KOPT-K1 (cell line): ENCODE results near the gene PRDM16.

Experiments used
- H3K27ac ChIP-seq: fragments of 200-600 bp; sonication (generic); 2 replicates; pipeline ENCODE4 v1.5.1; 2016; ENCODE audit warnings: antibody characterized with exemption, mild to moderate bottlenecking, low read depth, low read length; ENCODE audit not compliant: poor library complexity, severe bottlenecking
- H3K36me3 ChIP-seq: fragments of 200-600 bp; sonication (generic); 2 replicates; pipeline ENCODE4 v1.5.1; 2017; ENCODE audit warnings: antibody characterized with exemption, mild to moderate bottlenecking, low read length, moderate library complexity; ENCODE audit not compliant: insufficient read depth
- H3K9me3 ChIP-seq: fragments of 200-600 bp; sonication (generic); 2 replicates; pipeline ENCODE4 v1.5.1; 2017; ENCODE audit warnings: antibody characterized with exemption, low read length, mild to moderate bottlenecking; ENCODE audit not compliant: insufficient read depth, poor library complexity, severe bottlenecking

PRDM16 gene

DNA sequence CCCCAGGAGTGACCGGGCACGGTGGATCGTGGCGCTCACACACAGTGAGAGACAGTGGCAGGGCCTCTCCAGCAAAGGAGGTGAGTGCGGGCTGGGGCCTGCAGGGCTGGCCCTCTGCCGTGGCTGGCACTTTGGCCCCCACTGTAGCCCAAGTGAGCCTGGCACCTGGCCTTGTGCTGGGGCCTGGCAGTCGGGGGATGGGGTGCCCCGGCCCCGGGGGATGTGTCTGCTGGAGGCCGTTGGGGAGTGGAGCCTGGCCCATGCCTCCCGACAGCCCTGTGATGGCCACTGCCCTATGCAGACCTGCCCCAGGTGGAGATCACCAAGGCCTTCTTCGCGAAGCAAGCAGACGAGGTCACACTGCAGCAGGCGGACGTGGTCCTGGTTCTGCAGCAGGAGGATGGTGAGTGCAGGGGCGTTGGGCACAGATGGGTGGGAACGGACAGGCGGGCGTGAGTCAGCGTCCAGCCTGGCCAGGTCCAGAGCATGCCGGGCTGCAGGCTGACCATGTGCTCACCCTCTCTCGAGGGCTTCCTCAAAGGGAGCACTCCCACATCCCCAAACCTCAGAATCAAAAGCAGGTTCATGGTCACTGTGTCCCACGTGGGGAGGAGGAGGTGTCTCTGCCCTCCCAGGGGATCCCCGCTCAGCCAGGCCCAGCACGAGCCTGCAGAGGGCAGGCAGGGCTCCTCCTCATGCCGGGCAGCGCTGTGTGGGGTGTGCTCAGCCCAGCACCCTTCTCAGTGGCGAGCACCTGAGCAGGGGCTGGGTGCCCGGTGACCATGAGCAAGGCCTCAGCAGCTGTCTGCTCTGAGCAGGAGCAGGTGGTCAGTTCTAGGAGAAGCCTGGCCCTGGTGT is 410.7 kb downstream of the PRDM16 start:
- H3K9me3 ChIP-seq = no peaks in the 10 kb centered on the region
- H3K27ac ChIP-seq = no peak overlapping the region
- H3K36me3 ChIP-seq = no peaks in the 10 kb centered on the region

DNA sequence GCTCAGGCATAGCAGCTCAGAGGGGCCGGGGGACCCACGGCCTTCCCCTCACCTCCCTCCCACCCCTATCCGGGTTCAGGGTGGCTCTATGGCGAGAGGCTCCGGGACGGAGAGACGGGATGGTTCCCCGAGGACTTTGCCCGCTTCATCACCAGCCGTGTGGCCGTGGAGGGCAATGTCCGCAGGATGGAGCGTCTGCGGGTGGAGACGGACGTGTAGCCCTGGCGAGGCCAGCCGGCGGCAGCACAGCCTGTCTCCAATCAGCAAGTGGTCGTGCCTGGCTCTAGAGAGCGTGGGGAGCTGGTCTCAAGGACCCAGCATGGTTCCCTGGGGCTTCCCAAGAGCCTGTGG is 411.3 kb downstream of the PRDM16 start:
- Histone ChIP-seq H3K9me3 (no peaks in the 10 kb centered on the region), H3K27ac (no peak overlapping the region), H3K36me3 (no peaks in the 10 kb centered on the region)

DNA sequence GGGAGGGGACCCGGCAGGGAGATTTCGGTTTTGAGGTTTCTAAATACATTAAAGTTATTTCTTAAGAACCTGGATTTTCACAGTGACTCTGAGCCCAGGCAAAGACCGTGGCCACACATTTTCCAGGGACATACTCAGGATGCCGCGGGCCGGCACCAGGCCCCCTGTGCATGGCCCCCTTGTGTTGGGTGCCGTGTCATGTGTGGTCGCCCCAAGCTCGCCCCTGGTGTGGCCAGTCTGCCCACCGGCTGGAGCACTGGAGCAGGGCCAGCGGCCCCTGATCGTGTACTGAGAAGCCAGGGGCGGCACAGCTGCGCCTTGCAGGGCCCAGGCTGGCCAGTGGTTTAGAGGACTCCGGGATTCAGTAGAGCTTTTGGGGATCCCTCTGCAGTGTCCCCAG is 412.0 kb downstream of the PRDM16 start:
- Histone ChIP-seq H3K36me3 (no peaks in the 10 kb centered on the region), H3K9me3 (no peaks in the 10 kb centered on the region), H3K27ac (no peak overlapping the region)

DNA sequence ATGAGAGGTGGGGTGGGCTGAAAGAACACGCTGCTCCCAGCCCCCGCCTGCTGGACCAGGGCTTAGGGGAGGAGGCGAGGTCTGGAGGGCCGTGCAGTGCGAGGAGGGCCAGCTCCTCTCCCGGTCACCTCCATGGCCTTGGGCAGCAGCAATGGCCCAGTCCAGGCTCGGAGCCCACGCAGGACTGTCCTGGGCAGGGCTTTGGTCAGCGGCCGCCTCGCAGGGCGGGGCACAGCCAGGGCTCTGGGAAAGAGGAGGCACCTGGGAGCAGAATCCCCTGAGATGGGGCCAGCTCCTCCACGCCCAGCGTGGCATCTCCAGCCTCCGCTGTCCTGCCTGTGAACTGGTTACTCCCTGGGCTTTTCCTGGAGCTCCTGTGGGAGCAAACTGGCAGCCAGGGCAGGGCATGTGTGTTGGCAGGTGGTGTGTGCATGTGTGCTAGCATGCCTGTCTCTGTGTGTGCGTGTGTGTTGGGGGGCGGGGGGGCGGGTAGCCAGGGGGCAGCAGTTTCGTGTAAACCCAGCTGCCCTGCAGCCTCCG is 412.9 kb downstream of the PRDM16 start:
- Histone ChIP-seq H3K9me3 (no peaks in the 10 kb centered on the region), H3K36me3 (no peaks in the 10 kb centered on the region), H3K27ac (no peak overlapping the region)

DNA sequence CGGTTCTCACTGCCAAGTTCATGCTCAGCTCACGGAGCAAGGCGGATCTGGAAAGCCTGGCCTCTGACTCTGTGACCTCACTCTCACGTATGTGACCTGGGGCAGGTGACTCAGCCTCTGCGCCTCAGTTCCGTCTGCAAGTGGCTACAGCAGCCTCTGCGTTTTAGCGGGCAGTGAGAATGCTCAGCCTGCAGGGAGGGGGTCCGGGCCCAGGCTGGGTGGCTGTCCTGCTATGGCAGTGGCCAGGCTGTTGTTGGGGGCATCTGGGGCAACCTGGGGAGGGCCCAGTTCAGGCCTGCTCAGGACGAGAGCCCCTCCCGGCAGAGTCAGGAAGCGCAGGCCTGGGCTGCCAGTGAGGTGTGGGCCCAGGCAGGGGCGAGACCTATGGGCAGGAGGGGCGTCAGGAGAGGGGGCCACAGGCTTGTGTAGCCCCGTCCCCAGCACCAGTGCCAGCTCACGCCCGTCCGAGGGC is 413.4 kb downstream of the PRDM16 start:
- Histone ChIP-seq H3K36me3 (no peaks in the 10 kb centered on the region), H3K27ac (no peak overlapping the region), H3K9me3 (no peaks in the 10 kb centered on the region)

DNA sequence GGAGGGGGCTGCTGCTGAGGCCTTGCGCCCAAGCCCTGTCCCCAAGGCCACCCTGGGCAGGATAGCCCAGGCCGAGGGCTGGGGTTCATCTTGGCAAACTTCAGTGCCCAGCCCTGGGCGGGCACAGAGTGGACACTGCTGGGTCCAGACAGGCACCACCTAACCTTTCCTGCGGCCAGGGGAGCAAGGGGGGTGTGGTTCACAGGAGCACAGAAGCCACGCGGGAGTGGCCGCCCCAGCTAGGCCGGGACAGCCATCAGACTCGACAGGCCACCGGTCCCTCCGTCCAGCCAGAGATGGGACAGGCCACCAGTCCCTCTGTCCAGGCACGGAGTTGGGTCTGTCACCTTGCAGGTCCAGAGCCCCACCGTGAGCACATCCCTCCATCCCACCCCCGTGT is 414.4 kb downstream of the PRDM16 start:
- no peaks in the 10 kb centered on the region for H3K36me3 ChIP-seq
- H3K27ac ChIP-seq = no peak overlapping the region
- H3K9me3 ChIP-seq = peaks cover 6% of the 10 kb centered on the region

DNA sequence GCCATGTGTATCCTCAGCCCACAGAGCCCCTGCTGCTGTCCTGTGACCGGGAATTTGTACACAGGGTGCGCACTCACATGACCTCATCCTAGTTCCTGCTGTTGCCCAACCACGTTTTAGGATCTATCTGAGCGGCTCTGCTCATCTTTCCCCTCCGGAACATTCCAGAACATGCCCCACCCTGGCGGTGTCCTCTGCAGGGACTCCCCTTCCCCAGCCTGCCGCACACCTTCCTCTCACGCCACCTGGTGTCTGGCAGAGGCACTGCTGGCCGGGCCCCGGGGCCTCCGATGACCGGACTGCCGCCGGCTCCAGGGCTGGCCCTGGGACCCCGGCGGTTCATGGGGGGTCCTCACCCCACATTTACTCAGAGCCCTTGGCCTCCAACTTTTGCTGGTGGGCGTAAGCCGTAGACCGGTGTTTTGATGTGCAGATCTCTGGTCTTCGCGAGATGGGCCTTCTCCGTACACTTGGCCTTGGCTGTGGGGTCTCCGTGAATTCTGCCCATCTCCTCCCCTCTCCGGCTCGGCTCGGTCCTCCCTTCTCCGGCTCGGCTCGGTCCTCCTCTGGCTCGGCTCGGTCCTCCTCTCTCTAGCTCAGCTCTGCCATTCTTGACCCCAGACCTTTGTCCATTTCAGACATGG is 414.9 kb downstream of the PRDM16 start:
- H3K9me3 ChIP-seq = peaks cover 11% of the 10 kb centered on the region
- H3K36me3 ChIP-seq = no peaks in the 10 kb centered on the region
- no peak overlapping the region for H3K27ac ChIP-seq

DNA sequence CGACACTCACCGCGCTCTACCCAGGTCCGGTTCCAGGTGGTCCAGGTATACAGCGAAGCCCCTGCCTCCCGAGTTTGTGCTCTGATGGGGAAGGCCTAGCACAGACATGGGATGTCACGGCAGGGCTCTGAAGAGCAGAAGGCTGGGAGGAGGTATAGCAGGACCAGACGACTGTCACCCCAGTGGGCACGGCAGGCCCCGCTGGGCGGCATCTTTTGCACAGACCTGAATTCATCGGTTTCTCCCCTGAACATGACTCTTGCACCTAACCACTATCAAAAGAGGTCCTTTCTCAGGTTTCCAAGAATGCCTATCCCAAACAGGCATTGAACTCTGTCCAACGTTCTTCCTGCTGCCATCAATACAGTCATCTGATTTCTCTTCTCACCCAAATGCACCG is 416.0 kb downstream of the PRDM16 start:
- no peaks in the 10 kb centered on the region for H3K36me3 ChIP-seq
- H3K27ac ChIP-seq = no peak overlapping the region
- H3K9me3 ChIP-seq = peaks cover 19% of the 10 kb centered on the region
